Activated naive CD4-positive, alpha-beta T cell treated with anti-CD3 and anti-CD28 coated beads, Interleukin-2, amount 10 ng/mL, durations not matched to agents 7 days and 5 days (primary cell): ENCODE measurements around the gene CHODL.

Experiments
- CTCF ChIA-PET: fragments of 350-600 bp; sonication (Branson Sonifier 250); formaldehyde crosslinking; loops from one replicate; lab custom pipeline; 2021; ENCODE audit warnings: antibody characterized with exemption; lab: Charles Lee
- DNase-seq: peaks from one replicate; pipeline ENCODE4 v3.0.0-alpha.2; 2020
- H3K27ac Mint-ChIP-seq: one replicate; pipeline ENCODE4 v1.8.0; 2021; ENCODE audit warnings: mild to moderate bottlenecking, moderate library complexity, mixed read lengths
- H3K27me3 Mint-ChIP-seq: one replicate; pipeline ENCODE4 v1.8.0; 2021; ENCODE audit warnings: mild to moderate bottlenecking, mixed read lengths
- H3K36me3 Mint-ChIP-seq: one replicate; pipeline ENCODE4 v1.8.0; 2021; ENCODE audit warnings: mixed read lengths
- H3K4me1 Mint-ChIP-seq: one replicate; pipeline ENCODE4 v1.8.0; 2021; ENCODE audit warnings: mixed read lengths
- H3K4me3 Mint-ChIP-seq: one replicate; pipeline ENCODE4 v1.8.0; 2021; ENCODE audit warnings: mild to moderate bottlenecking, moderate library complexity, mixed read lengths
- H3K9me3 Mint-ChIP-seq: one replicate; pipeline ENCODE4 v1.8.0; 2021; ENCODE audit warnings: mixed read lengths

The CHODL gene

GRCh38 chr21:18253799-18254198 lies 9.2 kb downstream of the CHODL start:
- DNase-seq: no peak
- H3K36me3 Mint-ChIP-seq: no peaks in the 10 kb centered on the region

DNA sequence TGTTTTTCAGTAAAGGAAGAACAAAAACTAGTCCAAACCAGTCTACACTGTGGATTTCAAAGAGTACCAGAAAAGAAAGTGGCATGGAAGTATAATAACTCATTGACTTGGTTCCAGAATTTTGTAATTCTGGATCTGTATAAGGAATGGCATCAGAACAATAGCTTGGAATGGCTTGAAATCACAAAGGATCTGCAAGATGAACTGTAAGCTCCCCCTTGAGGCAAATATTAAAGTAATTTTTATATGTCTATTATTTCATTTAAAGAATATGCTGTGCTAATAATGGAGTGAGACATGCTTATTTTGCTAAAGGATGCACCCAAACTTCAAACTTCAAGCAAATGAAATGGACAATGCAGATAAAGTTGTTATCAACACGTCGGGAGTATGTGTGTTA lies 21.3 kb downstream of the CHODL start:
- Mint-ChIP-seq H3K4me3 (no peak overlapping the region), H3K27me3 (no peaks in the 10 kb centered on the region), H3K36me3 (no peaks in the 10 kb centered on the region), H3K27ac (no peak overlapping the region), H3K4me1 (no peaks in the 10 kb centered on the region), H3K9me3 (peaks cover 10% of the 10 kb centered on the region)
- CTCF ChIA-PET: no interaction called here
- no peak for DNase-seq

More at GRCh38 chr21:18253799-18254198, 9.2 kb downstream of the CHODL start:
- Mint-ChIP-seq H3K4me1 (no peaks in the 10 kb centered on the region), H3K27me3 (no peaks in the 10 kb centered on the region), H3K4me3 (no peak overlapping the region), H3K9me3 (no peaks in the 10 kb centered on the region), H3K27ac (no peak overlapping the region)
- CTCF ChIA-PET: interaction anchor here (0.7 kb wide), 1 partner anchor 8 kb away, joined by 4 read pairs; no protein-coding TSS in a partner anchor

- Mint-ChIP-seq H3K9me3 (peaks cover 10% of the 10 kb centered on the region), H3K4me3 (no peak overlapping the region), H3K36me3 (no peaks in the 10 kb centered on the region), H3K27me3 (no peaks in the 10 kb centered on the region), H3K4me1 (no peaks in the 10 kb centered on the region), H3K27ac (no peak overlapping the region)
- no peak for DNase-seq
- CTCF ChIA-PET: no interaction called here
Measured at GRCh38 chr21:18267496-18267895, 22.9 kb downstream of the CHODL start.

GRCh38 chr21:18268906-18269305 lies 24.3 kb downstream of the CHODL start:
- DNase-seq: no peak
- Mint-ChIP-seq H3K36me3 (no peaks in the 10 kb centered on the region), H3K27me3 (no peaks in the 10 kb centered on the region), H3K4me3 (no peak overlapping the region), H3K4me1 (no peaks in the 10 kb centered on the region), H3K9me3 (peaks cover 10% of the 10 kb centered on the region), H3K27ac (no peak overlapping the region)
- CTCF ChIA-PET: no interaction called here

DNA sequence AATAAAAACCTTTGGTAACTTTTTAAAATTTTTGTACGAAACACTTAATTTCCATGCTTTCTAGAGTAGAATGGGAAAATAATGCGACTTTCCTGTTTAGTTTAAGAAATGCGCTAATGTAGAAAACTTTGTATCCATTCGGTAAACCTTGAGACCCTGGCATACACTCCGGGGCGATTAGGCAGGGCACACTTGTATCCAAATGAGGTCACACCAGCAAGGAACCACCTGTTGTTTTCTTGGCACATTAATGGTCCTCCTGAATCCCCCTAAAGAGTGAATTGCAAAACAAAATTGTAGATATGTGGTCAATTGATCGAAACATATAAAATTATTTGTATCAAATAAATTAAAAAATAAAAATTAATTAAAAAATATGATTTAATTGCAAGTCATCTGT lies 25.2 kb downstream of the CHODL start:
- H3K4me1 Mint-ChIP-seq: no peaks in the 10 kb centered on the region
- H3K9me3 Mint-ChIP-seq: peaks cover 9% of the 10 kb centered on the region
- H3K4me3 Mint-ChIP-seq: no peak overlapping the region
- no peaks in the 10 kb centered on the region for H3K27me3 Mint-ChIP-seq
- CTCF ChIA-PET: no interaction called here
- H3K27ac Mint-ChIP-seq: no peak overlapping the region
- no peak for DNase-seq
- H3K36me3 Mint-ChIP-seq: no peaks in the 10 kb centered on the region

GRCh38 chr21:18273400-18273799 lies 28.8 kb downstream of the CHODL start:
- Mint-ChIP-seq H3K27ac (no peak overlapping the region), H3K9me3 (peaks cover 3% of the 10 kb centered on the region), H3K4me1 (no peaks in the 10 kb centered on the region), H3K36me3 (no peaks in the 10 kb centered on the region), H3K4me3 (no peak overlapping the region), H3K27me3 (no peaks in the 10 kb centered on the region)
- CTCF ChIA-PET: no interaction called here
- no peak for DNase-seq

DNA sequence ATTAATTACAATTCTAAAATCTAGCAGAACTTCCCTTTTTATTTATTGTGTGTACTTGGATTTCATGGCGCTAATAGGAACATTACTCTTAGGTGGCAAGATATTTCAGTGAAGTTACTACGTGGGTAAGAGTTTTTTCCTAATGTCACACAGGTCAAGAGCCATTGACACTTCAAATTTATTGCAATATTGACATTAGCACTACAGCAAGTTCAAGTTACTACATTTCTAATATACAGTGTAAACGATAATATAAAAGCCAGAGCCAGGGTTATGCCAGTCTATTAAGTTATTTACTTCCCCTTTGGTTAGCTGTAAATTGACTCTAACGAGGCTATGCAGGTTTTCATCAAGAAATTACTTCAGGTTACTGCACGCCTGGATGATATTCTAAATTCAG lies 29.7 kb downstream of the CHODL start:
- no peak for DNase-seq
- H3K4me1 Mint-ChIP-seq: no peaks in the 10 kb centered on the region

GRCh38 chr21:18275781-18276180 lies 31.1 kb downstream of the CHODL start:
- Mint-ChIP-seq H3K4me1 (no peaks in the 10 kb centered on the region), H3K9me3 (peaks cover 2% of the 10 kb centered on the region), H3K4me3 (no peak overlapping the region), H3K27ac (no peak overlapping the region), H3K27me3 (no peaks in the 10 kb centered on the region), H3K36me3 (no peaks in the 10 kb centered on the region)
- CTCF ChIA-PET: no interaction called here
- DNase-seq: no peak

More for the DNA sequence above, 29.7 kb downstream of the CHODL start:
- Mint-ChIP-seq H3K27ac (no peak overlapping the region), H3K36me3 (no peaks in the 10 kb centered on the region), H3K27me3 (no peaks in the 10 kb centered on the region), H3K4me3 (no peak overlapping the region), H3K9me3 (no peaks in the 10 kb centered on the region)
- CTCF ChIA-PET: no interaction called here

DNA sequence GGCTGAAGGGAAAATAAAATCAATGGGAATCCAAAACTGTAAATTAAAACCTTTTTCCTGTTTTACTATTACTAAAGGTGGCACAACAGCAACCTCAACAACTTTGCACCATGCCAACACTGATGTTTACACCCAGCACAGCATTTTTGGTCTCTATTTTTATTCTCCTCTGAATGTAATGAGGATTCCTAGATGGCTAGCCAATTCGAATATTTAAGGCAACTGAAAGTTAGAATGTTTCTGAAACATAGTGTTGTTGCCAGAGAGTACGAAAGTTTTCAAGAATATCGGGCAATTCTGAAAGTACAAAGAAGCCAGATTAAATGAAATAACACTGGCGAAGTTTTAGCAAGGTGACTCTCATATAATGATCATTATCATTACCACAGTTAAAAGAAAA lies 40.7 kb downstream of the CHODL start:
- peaks cover 2% of the 10 kb centered on the region for H3K9me3 Mint-ChIP-seq
- no peaks in the 10 kb centered on the region for H3K36me3 Mint-ChIP-seq
- no peaks in the 10 kb centered on the region for H3K4me1 Mint-ChIP-seq
- H3K27ac Mint-ChIP-seq: no peak overlapping the region
- CTCF ChIA-PET: no interaction called here
- no peak for DNase-seq
- no peaks in the 10 kb centered on the region for H3K27me3 Mint-ChIP-seq
- H3K4me3 Mint-ChIP-seq: no peak overlapping the region

GRCh38 chr21:18289876-18290275 lies 45.2 kb downstream of the CHODL start:
- no peak for DNase-seq
- Mint-ChIP-seq H3K27me3 (no peaks in the 10 kb centered on the region), H3K9me3 (no peaks in the 10 kb centered on the region), H3K36me3 (no peaks in the 10 kb centered on the region), H3K4me1 (no peaks in the 10 kb centered on the region), H3K27ac (no peak overlapping the region), H3K4me3 (no peak overlapping the region)
- CTCF ChIA-PET: no interaction called here

- no peaks in the 10 kb centered on the region for H3K9me3 Mint-ChIP-seq
- no peak overlapping the region for H3K27ac Mint-ChIP-seq
Measured at GRCh38 chr21:18294100-18294499, 49.5 kb downstream of the CHODL start.

GRCh38 chr21:18298228-18298627 lies 53.6 kb downstream of the CHODL start:
- no peak for DNase-seq
- Mint-ChIP-seq H3K27ac (no peak overlapping the region), H3K27me3 (no peaks in the 10 kb centered on the region), H3K4me1 (no peaks in the 10 kb centered on the region), H3K9me3 (no peaks in the 10 kb centered on the region), H3K4me3 (no peak overlapping the region), H3K36me3 (no peaks in the 10 kb centered on the region)
- CTCF ChIA-PET: no interaction called here

More at GRCh38 chr21:18294100-18294499, 49.5 kb downstream of the CHODL start:
- no peaks in the 10 kb centered on the region for H3K27me3 Mint-ChIP-seq
- H3K4me3 Mint-ChIP-seq: no peak overlapping the region
- no peaks in the 10 kb centered on the region for H3K4me1 Mint-ChIP-seq
- no peaks in the 10 kb centered on the region for H3K36me3 Mint-ChIP-seq
- no peak for DNase-seq
- CTCF ChIA-PET: no interaction called here
